PFSK-1 (cell line): ENCODE measurements around the gene KCNQ5.

Experiments used
- FOXP2 ChIP-seq: optimal IDR thresholded peaks from 2 replicates; pipeline ENCODE3; 2011; ENCODE audit warnings: borderline replicate concordance, control low read depth, inconsistent platforms; ENCODE audit not compliant: insufficient read depth; ENCODE audit errors: extremely low read length, extremely low read depth
- POLR2AphosphoS5 ChIP-seq: IDR thresholded peaks from 2 replicates; pipeline ENCODE4 v1.6.1; 2012; ENCODE audit warnings: low read depth, mild to moderate bottlenecking, control low read depth, low read length, moderate library complexity
- REST ChIP-seq, 2 experiments: IDR thresholded peaks; 2 replicates each; pipeline versions ENCODE4 v1.6.1 to v1.8.0; 2011 to 2012; ENCODE audit warnings: low read depth in 2 of 2, low read length in 2 of 2, control low read depth in 1 of 2, inconsistent platforms in 1 of 2, mild to moderate bottlenecking in 1 of 2, moderate library complexity in 1 of 2; ENCODE audit not compliant: insufficient read depth in 1 of 2
- SIN3A ChIP-seq: IDR thresholded peaks from 2 replicates; pipeline ENCODE4 v1.6.1; 2012; ENCODE audit warnings: mild to moderate bottlenecking, low read length, moderate library complexity, borderline replicate concordance; ENCODE audit not compliant: insufficient read depth
- TAF1 ChIP-seq: IDR thresholded peaks from 2 replicates; pipeline ENCODE4 v1.6.1; 2012; ENCODE audit warnings: low read length, control low read depth, borderline replicate concordance; ENCODE audit not compliant: insufficient read depth

The KCNQ5 gene

GRCh38 chr6:72936766-72937559 is 315.1 kb downstream of the KCNQ5 start:
- no peak for TF ChIP-seq POLR2AphosphoS5
- TF ChIP-seq SIN3A: no peak
- no peak for TF ChIP-seq REST (IDR thresholded peaks at IDR 0.05; ENCODE audit: insufficient read depth in 1 of 2, low read depth in 2 of 2, low read length in 2 of 2)
- no peak for TF ChIP-seq TAF1
- no peak for TF ChIP-seq FOXP2

- TF ChIP-seq SIN3A: no peak
- no peak for TF ChIP-seq POLR2AphosphoS5
- TF ChIP-seq FOXP2: no peak
- no peak for TF ChIP-seq TAF1
- no peak for TF ChIP-seq REST (IDR thresholded peaks at IDR 0.05; ENCODE audit: insufficient read depth in 1 of 2, low read depth in 2 of 2, low read length in 2 of 2)
Observed at GRCh38 chr6:72938104-72938503, 316.2 kb downstream of the KCNQ5 start.

- no peak for TF ChIP-seq TAF1
- TF ChIP-seq FOXP2: no peak
- TF ChIP-seq POLR2AphosphoS5: no peak
- TF ChIP-seq REST (IDR thresholded peaks at IDR 0.05; ENCODE audit: insufficient read depth in 1 of 2, low read depth in 2 of 2, low read length in 2 of 2): no peak
- no peak for TF ChIP-seq SIN3A
Observed at GRCh38 chr6:72939004-72939403, 317.1 kb downstream of the KCNQ5 start.

GRCh38 chr6:72940265-72940664 is 318.4 kb downstream of the KCNQ5 start:
- TF ChIP-seq REST (IDR thresholded peaks at IDR 0.05; ENCODE audit: insufficient read depth in 1 of 2, low read depth in 2 of 2, low read length in 2 of 2) (no peak), TAF1 (no peak), SIN3A (no peak), FOXP2 (no peak), POLR2AphosphoS5 (no peak)

- TF ChIP-seq TAF1 (no peak), REST (IDR thresholded peaks at IDR 0.05; ENCODE audit: insufficient read depth in 1 of 2, low read depth in 2 of 2, low read length in 2 of 2) (no peak), SIN3A (no peak), FOXP2 (no peak), POLR2AphosphoS5 (no peak)
Observed at GRCh38 chr6:72941263-72941662, 319.4 kb downstream of the KCNQ5 start.
